Endothelial cell of umbilical vein (primary cell): Measurements from ENCODE around the gene SESTD1. TPM values are rescaled to one million over a fixed set of nuclear protein-coding genes. Genes with fewer than 3 reads are reported as not detected.

Experiments
- BruUV-seq: library from RNA; stranded (reverse); fragments of 400-500 nt; replicated peaks from 2 replicates; lab custom pipeline; 2021; lab: Mats Ljungman, UMichigan
- CTCF ChIA-PET: fragments of 300-600, 350-600 bp; sonication (Branson Sonifier 250); formaldehyde crosslinking; loops from one replicate; lab custom pipeline; 2021; ENCODE audit warnings: antibody characterized with exemption, inconsistent platforms; lab: Charles Lee
- POLR2A ChIA-PET: fragments of 300-600, 350-600 bp; sonication (Branson Sonifier 250); formaldehyde crosslinking; loops from one replicate; lab custom pipeline; 2021; ENCODE audit warnings: antibody characterized with exemption, inconsistent platforms; lab: Charles Lee
- DNase-seq: peaks from one replicate; pipeline ENCODE4 v3.0.0-alpha.2; 2011; ENCODE audit warnings: low read depth, low spot score
- FAIRE-seq: peaks from 2 replicates; lab custom pipeline; 2011; peaks lifted over from hg19 to GRCh38; lab: Jason Lieb, UNC
- H2AFZ ChIP-seq: 2 replicates; pipeline ENCODE4 v1.6.0; 2012; ENCODE audit warnings: low read depth, low read length, control low read depth, inconsistent platforms
- H3K27ac ChIP-seq: 2 replicates; pipeline ENCODE4 v1.5.1; 2011; ENCODE audit warnings: low read depth, mild to moderate bottlenecking, control low read depth, low read length, moderate library complexity; ENCODE audit not compliant: insufficient read depth
- H3K27me3 ChIP-seq, 2 experiments: 2 replicates each; pipeline versions ENCODE4 v1.6.0 to v1.6.1; 2011; ENCODE audit warnings: low read length in 2 of 2, mixed read lengths in 1 of 2; ENCODE audit not compliant: control insufficient read depth in 2 of 2, insufficient read depth in 2 of 2
- H3K36me3 ChIP-seq, 2 experiments: 2 replicates in 1 of 2; 3 replicates in 1 of 2; pipeline ENCODE4 v1.5.1; 2011; ENCODE audit warnings: low read length in 2 of 2, mild to moderate bottlenecking in 1 of 2, moderate library complexity in 1 of 2; ENCODE audit not compliant: control insufficient read depth in 2 of 2, insufficient read depth in 2 of 2; ENCODE audit errors: extremely low read depth in 1 of 2
- H3K4me1 ChIP-seq: 3 replicates; pipeline ENCODE4 v1.5.1; 2011; ENCODE audit warnings: mild to moderate bottlenecking, low read length; ENCODE audit not compliant: control insufficient read depth, insufficient read depth; ENCODE audit errors: extremely low read depth
- H3K4me2 ChIP-seq: 2 replicates; pipeline ENCODE4 v1.6.1; 2011; ENCODE audit warnings: low read length, control low read depth, mixed read lengths; ENCODE audit not compliant: insufficient read depth
- H3K4me3 ChIP-seq, 3 experiments: fragments of 200-600 bp in 1 of 3; sonication (generic), shearing (Covaris generic) in 1 of 3; replicated peaks in 1 of 3; 2 replicates each; pipeline ENCODE4 v1.5.1; 2011 to 2016; ENCODE audit warnings: control low read depth in 3 of 3, low read length in 3 of 3, mild to moderate bottlenecking in 2 of 3, inconsistent platforms in 1 of 3, low read depth in 1 of 3, moderate library complexity in 1 of 3; ENCODE audit not compliant: insufficient read depth in 1 of 3
- H3K79me2 ChIP-seq: 2 replicates; pipeline ENCODE4 v1.6.0; 2012; ENCODE audit warnings: low read length, inconsistent platforms; ENCODE audit not compliant: control insufficient read depth, insufficient read depth
- H3K9ac ChIP-seq: replicated peaks from 2 replicates; pipeline ENCODE3; 2011; ENCODE audit warnings: low read length, control low read depth; ENCODE audit not compliant: insufficient read depth; ENCODE audit errors: extremely low read depth
- H3K9me1 ChIP-seq: replicated peaks from 3 replicates; pipeline ENCODE4 v1.6.0; 2011; ENCODE audit warnings: mild to moderate bottlenecking, low read length; ENCODE audit not compliant: control insufficient read depth, insufficient read depth; ENCODE audit errors: extremely low read depth
- H3K9me3 ChIP-seq: replicated peaks from 2 replicates; pipeline ENCODE4 v1.5.1; 2012; ENCODE audit warnings: low read length, inconsistent platforms; ENCODE audit not compliant: control insufficient read depth, insufficient read depth
- H4K20me1 ChIP-seq: replicated peaks from 2 replicates; pipeline ENCODE3; 2011; ENCODE audit warnings: mild to moderate bottlenecking, low read length; ENCODE audit not compliant: control insufficient read depth, insufficient read depth; ENCODE audit errors: extremely low read depth
- EZH2 ChIP-seq: IDR thresholded peaks from 2 replicates; pipeline ENCODE4 v1.6.1; 2012; ENCODE audit warnings: borderline replicate concordance, low read depth, mild to moderate bottlenecking, moderate library complexity, low read length, inconsistent platforms; ENCODE audit not compliant: severe bottlenecking
- FOS ChIP-seq: IDR thresholded peaks from 2 replicates; pipeline ENCODE4 v1.6.1; 2011; ENCODE audit warnings: mild to moderate bottlenecking, low read length, moderate library complexity, borderline replicate concordance; ENCODE audit not compliant: insufficient read depth
- GATA2 ChIP-seq: IDR thresholded peaks from 2 replicates; pipeline ENCODE4 v1.7.0; 2011; ENCODE audit warnings: low read depth, mild to moderate bottlenecking, moderate library complexity, mixed read lengths, low read length; ENCODE audit not compliant: insufficient read length, insufficient read depth
- JUN ChIP-seq: IDR thresholded peaks from 2 replicates; pipeline ENCODE4 v1.6.1; 2011; ENCODE audit warnings: borderline replicate concordance, low read depth; ENCODE audit not compliant: insufficient read length, insufficient read depth
- MAX ChIP-seq: IDR thresholded peaks from 2 replicates; pipeline ENCODE4 v1.6.1; 2011; ENCODE audit not compliant: insufficient read depth, insufficient read length
- MYC ChIP-seq: IDR thresholded peaks from one replicate; pipeline ENCODE4 v1.6.1; 2011; ENCODE audit warnings: mild to moderate bottlenecking, low read depth, low read length
- POLR2A ChIP-seq: IDR thresholded peaks from 2 replicates; pipeline ENCODE4 v1.6.1; 2012; ENCODE audit warnings: low read depth, mild to moderate bottlenecking, control low read depth, low read length
- POLR2AphosphoS5 ChIP-seq: IDR thresholded peaks from 2 replicates; pipeline ENCODE4 v1.6.1; 2012; ENCODE audit warnings: low read depth, mild to moderate bottlenecking, control low read depth, low read length, moderate library complexity; ENCODE audit not compliant: insufficient read depth
- dilution Hi-C: fragments of 300-500 bp; cut with MboI; formaldehyde crosslinking; loops from one replicate; pipeline ENCODE4 v1.15.0; 2019; ENCODE audit warnings: low sequenced_read_pairs; ENCODE audit not compliant: extremely low pct_ligation_motif_present
- intact Hi-C: fragments of 100-400 bp; cut with micrococcal nuclease; formaldehyde crosslinking; loops from one replicate; pipeline ENCODE4 v1.10.0; 2022
- polyA plus RNA-seq, 4 experiments: library from polyadenylated mRNA; depleted of rRNA in 3 of 4; stranded (reverse) in 3 of 4; unstranded in 1 of 4; fragments of >200 nt; gene quantifications; 2 replicates each; pipeline versions ENCODE4 v1.2.1 to v1.2.3, GENCODE V29; 2011 to 2012; ENCODE audit warnings: missing spikeins in 1 of 4
- total RNA-seq: library from RNA; stranded (reverse); gene quantifications from 2 replicates; pipeline ENCODE4 v1.2.3, GENCODE V29; 2021
- TF ChIP-seq, protein P1 (sequence below), 2 donors: IDR thresholded peaks; 1 replicate in 1 of 2; 2 replicates in 1 of 2; pipeline ENCODE4 v1.5.1; 2011; ENCODE audit warnings: low read length in 2 of 2, mild to moderate bottlenecking in 2 of 2, moderate library complexity in 2 of 2, control low read depth in 1 of 2, inconsistent platforms in 1 of 2, low read depth in 1 of 2; ENCODE audit not compliant: insufficient read depth in 1 of 2; ENCODE audit errors: extremely low read depth in 1 of 2

Gene SESTD1
- total and polyA plus RNA-seq, 2 donors (not counting 3 experiments of a cell fraction or from before 2014, with no cell fraction given), result 9.8 to 72.4 TPM

- Histone ChIP-seq H3K9me3 (no peaks in the 10 kb centered on the region), H4K20me1 (no peaks in the 10 kb centered on the region), H3K27ac (no peak overlapping the region), H3K9me1 (no peaks in the 10 kb centered on the region), H3K36me3 (no peaks in the 10 kb centered on the region), H3K4me1 (no peaks in the 10 kb centered on the region), H3K79me2 (no peaks in the 10 kb centered on the region), H2AFZ (no peak overlapping the region), H3K4me3 (no peak overlapping the region), H3K4me2 (no peak overlapping the region), H3K27me3 (no peaks in the 10 kb centered on the region), H3K9ac (no peak overlapping the region)
- DNase-seq, result no peak
- TF ChIP-seq MAX (no peak), POLR2AphosphoS5 (no peak), POLR2A (no peak), MYC (no peak), FOS (no peak), JUN (no peak), EZH2 (no peak), GATA2 (no peak)
- TF ChIP-seq, protein P1, sequence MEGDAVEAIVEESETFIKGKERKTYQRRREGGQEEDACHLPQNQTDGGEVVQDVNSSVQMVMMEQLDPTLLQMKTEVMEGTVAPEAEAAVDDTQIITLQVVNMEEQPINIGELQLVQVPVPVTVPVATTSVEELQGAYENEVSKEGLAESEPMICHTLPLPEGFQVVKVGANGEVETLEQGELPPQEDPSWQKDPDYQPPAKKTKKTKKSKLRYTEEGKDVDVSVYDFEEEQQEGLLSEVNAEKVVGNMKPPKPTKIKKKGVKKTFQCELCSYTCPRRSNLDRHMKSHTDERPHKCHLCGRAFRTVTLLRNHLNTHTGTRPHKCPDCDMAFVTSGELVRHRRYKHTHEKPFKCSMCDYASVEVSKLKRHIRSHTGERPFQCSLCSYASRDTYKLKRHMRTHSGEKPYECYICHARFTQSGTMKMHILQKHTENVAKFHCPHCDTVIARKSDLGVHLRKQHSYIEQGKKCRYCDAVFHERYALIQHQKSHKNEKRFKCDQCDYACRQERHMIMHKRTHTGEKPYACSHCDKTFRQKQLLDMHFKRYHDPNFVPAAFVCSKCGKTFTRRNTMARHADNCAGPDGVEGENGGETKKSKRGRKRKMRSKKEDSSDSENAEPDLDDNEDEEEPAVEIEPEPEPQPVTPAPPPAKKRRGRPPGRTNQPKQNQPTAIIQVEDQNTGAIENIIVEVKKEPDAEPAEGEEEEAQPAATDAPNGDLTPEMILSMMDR (IDR thresholded peaks at IDR 0.05; ENCODE audit: extremely low read depth in 1 of 2, insufficient read depth in 1 of 2, low read depth in 1 of 2, low read length in 2 of 2), result no peak
- no peak for FAIRE-seq
- ChIA-PET POLR2A (interaction anchor here (0.7 kb wide), 1 partner anchor 24 kb away, joined by 3 read pairs; no protein-coding TSS in a partner anchor), CTCF (no interaction called here)
- no TSS peak for BruUV-seq
- intact Hi-C loops (no loop called here), dilution Hi-C loops (no loop called here)
Measured at GRCh38 chr2:179070895-179071294, 193.7 kb downstream of the SESTD1 start.
